ELF-1 (cell line): ENCODE measurements around the gene CYB5RL.
A peak's percentile ranks its signal among the peaks of the same experiment; 100 is the strongest.
"Not testable (repeated sequence)": the region's sequence is repeated elsewhere in the genome, so short reads cannot be mapped to it uniquely, and the experiment has no call there.

Source experiments
- DNase-seq: peaks from one replicate; pipeline ENCODE4 v3.0.0-alpha.2; 2016; ENCODE audit warnings: low read depth, low spot score

Gene CYB5RL

DNA sequence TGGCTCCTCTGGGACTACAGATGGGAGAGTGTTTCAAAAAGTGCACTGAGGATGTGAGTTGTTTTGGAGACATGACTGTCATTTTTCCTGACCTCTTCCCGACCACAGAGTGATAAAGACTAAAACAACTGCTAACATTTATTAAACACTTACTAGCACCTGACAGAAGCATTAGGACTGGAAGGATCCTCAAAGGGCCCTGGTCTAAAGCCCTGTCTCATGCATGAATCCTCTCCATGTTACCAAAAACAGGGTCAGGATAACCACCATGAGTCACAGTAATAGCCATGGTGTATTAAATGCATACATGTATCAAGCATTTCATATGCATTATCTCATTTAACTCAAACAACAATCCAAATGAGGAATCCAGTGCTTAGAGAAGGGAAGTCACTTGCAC lies 11.5 kb downstream of the CYB5RL start:
- DNase-seq: no peak

DNA sequence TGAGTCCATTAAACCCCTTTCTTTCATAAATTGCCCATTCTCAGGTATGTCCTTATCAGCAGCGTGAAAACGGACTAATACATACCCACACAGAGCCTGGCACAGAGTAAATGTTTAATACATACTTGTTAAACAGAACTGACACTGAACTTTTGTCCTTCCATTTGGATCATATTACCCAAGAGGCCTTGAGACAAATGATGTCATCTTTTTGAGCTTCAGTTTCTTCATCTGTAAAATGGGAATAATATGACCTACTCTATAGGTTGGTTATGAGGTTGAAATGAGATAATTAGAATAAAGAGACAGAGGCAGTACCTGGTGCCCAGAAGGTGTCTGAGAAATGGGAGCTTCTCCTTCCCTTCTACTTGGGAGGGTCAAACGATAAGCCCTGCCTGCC lies 13.8 kb downstream of the CYB5RL start:
- no peak for DNase-seq

DNA sequence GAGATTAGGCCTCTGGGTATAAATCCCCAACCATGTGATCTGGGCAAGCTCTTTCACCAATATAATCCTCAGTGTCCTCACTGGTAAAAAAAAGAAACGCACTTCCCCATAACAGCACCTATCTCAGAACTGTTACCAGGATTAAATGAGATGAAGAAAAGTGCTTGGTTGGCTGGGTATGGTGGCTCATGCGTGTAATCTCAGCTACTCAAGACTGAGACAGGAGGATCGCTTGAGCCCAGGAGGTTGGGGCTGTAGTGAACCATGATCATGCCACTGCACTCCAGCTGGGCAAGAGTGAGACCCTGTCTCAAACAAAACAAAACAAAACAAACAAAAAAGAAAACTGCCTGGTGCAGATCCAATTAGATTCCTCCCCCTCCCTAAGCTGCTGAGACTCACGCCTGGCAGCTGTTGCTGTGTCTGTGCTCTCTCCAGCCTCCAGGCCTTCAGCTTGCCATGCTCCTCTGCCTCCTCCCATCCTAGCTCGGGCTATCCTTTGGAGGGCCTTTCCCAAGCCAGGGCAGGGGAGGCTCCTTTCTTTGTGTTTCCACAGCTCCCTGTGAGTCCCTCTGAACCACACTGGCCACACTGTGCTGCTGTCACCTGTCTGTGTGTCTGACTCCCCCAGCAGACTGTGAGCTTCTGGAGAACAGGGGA lies 19.0 kb downstream of the CYB5RL start:
- DNase-seq: no peak

DNA sequence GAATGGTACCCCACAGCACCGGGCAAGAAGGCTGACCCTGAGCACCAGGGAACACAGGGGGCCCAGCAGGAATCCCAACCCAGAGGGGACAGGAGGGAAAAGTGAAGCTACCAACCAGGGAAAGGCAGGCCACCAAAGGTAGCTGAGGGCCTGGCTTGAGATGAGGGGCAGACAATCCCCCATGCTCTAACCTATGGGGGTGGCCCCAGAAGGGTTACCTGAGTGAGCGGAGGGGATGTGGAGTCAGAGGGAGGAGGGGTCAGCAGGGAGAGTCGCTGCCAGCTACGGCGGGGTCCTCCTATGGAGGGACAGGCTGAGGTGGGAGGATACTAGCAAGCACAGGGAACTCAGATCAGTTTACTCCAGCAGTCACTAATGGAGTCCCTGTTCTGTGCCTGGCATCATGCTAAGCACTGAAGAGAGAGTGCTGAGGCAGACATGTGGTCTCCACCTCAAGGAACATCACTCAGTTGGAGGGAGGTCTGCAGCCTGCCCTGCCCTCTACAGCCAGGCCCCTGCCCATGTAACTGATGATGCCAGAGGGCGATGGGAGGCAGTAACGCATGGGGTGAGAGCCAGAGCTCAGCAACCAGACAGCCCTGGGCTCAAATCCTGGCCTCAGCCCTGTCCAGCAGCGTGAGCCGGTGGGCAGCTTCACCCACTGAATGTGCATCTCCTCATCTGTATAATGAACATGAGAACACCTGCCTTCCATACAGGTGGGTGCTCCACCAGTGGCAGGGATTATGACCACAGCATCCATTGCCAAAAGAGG lies 21.3 kb downstream of the CYB5RL start:
- DNase-seq: no peak

DNA sequence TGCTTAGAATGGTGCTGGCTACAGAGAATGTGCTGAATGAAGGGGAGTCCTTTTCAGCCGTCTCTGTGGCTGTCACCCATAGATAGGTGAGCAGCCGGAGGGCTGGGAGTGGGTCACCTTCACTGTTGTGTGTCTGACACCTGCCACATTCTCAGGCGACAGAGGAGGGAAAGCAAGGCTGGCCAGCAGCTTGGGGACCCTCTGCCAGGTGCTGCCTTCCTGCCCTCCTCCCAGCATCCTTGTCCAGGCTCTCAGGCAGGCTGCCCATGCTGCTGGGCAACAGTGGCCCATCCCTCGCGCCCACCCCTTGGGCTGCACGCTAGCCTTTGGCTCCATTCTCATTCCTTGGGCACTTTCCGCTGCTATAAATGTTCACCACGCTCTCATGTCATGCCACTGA lies 22.1 kb downstream of the CYB5RL start:
- DNase-seq: no peak

DNA sequence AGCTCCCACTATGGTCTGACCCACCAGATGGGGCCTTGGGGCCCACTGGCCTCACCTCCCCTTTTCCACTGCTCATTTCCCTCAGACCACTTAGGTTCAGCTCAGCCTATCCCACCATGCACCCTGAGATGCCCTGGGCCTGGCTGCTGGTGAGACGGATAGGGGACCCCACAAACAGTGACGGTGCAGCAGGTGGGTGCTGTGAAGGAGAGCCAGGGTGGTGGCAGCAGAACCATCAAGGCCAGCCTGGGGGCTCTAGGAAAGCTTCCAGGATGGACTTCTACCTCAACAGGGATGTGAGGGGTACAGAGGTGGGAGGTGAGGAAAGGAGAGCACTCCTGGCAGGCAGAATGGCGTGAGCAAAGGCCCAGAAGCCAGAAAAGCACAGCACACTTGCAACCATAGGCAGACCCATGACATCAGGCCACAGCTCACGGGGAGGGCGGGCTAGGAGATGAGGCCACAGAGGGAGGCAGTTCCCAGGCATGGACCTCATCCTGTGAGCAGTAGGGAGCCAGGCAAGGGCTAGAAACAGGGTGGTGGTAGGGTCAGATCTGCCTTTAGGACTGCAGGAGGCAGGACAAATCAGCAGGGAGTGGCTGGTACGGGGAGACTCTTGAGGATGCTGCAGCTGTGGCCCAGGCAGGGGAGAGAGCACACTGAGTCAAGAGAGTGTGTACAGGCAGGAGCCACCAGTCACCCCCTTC lies 23.1 kb downstream of the CYB5RL start:
- DNase-seq: no peak

DNA sequence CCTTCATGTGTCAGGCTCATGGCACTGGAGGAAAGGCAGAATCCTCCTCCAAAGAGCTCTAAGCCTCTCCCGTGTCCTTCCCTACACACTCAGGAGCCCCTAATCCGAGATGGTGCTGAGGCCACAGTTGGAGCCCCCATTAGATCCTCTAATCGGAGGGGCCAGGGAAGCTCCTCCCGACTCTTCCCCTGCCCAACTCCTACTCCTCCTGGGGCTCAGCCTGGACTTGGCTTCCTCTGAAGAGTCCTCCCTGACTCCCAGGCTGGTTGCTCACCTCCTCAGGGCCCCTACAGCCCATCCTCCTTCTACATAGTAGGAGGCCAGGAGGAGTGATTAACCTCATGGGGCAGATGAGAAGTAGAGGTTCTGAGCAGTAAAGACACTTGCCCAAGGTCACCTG lies 25.7 kb downstream of the CYB5RL start:
- no peak for DNase-seq

DNA sequence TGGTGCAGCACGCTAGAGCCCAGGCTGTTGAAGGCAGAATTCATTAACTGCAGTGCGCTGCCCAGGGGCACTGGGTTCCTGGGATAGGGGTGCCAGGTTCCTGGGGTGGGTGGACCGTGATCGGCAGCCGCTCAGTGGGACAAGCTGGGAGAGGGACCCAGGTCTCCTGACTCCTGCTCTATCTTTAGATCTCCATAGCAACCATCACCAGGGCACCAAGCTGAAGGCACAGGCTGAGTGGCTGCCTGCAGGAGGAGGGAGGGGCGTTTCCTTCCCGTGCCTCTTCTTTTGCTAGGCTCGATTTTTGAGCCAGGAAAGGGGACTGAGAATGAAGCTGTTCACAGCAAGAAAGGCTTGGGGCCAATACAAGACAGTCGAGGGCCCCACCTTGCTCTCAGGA lies 26.1 kb downstream of the CYB5RL start:
- no peak for DNase-seq

DNA sequence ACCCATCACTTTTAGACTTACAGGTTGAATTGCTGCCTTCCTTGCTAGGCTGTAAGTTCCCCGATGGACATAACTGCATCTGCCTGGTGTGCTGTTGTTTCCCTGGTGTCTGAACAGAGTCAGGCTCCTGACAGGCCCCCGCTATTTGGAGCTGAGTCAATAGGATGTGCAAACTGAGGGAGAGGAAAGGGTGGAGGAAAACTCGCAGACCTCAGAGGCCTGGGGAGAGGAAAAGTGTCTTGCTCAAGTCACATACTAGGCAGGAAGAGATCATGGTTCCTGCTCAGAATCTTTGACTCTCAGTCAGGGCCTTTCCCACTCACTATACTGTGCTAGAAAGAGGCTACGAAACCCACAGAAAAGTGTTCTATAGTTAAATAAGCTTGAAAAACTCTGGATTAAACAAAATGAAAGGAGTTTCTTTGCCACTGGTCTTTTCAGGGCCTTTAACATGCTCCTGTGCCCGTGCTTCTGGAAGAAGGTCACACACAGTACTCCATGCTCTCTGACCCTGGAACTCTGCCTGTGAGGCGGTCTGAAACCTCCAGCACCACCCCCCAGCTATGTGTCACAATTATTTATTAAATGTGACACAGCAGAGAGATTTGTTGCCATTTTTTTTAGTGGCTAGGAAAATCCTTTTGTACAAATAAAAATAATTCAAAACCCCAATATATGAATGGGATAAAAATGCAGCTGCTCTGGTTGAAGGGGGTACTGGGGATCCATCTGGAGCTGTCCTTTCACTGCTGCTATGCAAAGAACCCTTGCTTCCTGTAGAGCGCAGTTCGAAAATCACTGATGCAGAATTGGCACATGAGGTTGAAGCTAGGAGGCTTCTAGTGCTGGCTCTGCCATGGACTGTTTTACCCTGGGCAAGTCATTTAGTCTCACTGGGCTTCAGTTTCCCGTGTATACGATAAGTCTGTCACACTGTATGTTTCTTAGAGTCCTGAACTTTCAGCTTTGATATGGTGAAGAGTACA lies 26.9 kb downstream of the CYB5RL start:
- no peak for DNase-seq

DNA sequence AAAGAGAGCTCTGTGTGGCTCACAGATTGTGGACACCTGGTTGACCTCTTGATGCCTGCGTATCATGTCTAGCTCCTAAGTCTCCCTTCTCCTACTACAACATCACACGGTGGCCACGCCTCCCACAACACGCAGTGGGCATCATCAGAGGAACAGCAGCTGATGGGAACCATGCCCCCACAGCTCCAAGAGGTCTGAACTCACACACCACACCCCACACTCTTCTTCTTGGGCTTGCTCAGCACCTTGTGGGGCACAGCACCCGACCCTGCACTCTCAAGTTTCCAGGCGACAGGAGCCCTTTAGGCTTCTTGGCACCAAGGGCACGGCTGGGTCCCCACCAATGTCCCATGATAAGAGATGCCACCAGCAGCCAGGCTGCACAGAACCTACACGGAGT lies 28.2 kb downstream of the CYB5RL start:
- no peak for DNase-seq

DNA sequence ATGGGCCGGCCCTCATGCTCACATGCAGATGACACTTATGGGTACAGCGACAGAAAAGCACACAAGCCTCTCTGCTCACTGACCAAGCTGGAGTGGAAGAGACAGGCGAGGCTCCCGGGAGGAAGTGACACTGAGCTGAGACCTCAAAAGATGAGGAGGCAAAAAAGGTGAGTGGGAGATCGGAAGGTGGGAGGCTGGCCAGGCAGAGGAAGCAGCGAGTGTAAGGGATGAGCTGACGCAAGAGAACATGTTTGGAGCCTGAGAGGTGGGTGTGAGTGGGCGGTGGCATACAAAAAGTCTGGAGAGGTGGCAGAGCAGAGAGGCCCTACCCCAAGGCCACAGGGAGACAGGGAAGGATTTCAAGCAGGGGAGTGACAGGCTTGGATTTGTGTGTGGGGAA lies 28.8 kb downstream of the CYB5RL start:
- DNase-seq: no peak

DNA sequence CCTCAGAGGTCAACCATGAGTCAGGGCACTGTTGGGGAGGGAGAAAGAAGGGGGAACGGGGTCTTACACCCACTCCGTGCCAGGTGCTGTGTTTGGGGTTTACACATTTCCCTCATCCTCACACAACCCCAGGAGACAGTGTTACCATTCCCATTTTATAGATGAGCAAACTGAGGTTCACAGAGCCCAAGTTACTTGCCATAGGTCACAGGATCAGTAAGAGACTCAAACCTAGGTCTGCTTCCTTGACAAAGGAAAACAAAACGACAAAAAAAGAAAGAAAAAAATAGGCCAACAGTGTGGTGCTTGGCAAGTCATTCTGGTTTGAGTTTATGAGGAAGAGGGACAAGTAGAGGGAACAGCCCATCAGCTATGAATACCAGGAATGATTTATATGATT lies 30.8 kb downstream of the CYB5RL start:
- no peak for DNase-seq

DNA sequence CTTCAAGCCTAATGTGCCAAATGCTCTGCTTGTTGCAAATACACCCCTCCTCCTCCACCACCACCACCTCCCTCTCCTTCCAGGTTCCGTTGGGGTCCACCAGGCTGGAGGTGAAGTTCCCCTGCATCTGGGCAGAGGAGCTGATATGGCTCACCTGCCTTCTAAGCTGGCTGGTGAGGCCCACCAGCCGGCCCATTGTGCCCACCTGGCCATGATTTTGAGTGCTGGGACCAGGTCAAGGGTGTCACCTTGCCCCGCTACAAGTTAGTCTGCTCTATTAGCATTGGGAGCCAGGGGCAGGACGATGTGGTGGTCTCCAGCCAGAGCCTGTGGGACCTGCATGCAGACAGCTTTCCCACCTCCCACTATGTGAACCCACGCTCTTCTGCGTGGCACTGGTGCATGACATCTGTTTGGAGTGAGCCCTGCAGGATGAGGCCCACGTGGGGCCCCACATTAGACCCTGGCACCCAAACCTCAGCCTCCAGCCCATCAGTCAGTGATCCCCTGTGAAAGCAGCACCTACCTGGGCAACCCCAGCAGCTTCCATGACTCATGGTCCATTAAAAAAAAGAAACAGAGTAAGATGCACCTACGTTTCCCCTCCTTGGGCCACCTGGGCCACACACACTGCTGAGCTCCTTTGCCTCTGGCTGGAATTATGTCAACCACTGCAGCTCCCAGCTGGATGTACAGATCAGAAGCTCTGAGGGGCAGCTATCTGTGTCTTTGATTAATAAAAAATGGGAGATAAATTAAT lies 31.4 kb downstream of the CYB5RL start:
- no peak for DNase-seq

DNA sequence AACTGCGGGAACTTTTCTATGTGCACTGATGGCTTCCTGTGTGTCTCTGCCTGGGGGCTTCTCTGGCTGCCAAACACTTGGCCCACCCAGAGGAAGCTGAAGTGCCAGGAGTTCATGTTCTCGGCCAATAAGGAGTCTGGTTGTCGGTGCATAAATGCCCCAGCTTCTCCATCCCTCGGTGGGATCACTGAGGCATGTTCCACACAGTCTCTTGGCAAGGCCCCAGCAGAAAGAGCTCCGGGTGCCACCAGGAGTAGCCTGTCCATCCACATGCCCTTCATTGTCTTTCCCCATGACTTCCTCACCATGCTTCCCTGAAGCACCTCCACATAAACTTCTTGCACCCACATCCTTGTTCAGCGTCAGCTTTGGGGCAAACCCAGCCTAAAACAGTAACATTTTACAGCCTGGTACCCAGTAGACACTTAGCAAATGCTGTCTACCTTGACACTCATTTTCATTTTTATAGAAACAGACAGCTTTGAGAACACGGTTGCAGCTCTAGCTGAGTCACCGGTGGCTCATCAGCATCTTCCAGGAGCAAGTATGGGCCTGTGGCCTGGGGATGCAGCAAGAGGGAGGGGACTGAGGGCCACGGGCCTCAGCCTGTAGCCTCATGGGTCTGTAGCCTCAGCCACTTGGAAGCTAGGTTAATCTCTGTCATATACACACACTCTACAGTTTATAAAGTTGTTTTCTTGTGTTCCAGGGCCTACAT lies 32.2 kb downstream of the CYB5RL start:
- no peak for DNase-seq

DNA sequence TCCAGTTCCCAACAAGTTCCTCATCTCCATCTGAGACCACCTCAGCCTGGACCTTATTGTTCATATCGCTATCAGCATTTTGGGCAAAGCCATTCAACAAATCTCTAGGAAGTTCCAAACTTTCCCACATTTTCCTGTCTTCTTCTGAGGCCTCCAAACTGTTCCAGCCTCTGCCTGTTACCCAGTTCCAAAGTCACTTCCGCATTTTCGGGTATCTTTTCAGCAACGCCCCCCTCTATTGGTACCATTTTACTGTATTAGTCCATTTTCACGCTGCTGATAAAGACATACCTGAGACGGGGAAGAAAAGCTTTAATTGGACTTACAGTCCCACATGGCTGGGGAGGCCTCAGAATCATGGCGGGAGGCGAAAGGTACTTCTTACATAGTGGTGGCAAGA lies 33.5 kb downstream of the CYB5RL start:
- not testable (repeated sequence) for DNase-seq

DNA sequence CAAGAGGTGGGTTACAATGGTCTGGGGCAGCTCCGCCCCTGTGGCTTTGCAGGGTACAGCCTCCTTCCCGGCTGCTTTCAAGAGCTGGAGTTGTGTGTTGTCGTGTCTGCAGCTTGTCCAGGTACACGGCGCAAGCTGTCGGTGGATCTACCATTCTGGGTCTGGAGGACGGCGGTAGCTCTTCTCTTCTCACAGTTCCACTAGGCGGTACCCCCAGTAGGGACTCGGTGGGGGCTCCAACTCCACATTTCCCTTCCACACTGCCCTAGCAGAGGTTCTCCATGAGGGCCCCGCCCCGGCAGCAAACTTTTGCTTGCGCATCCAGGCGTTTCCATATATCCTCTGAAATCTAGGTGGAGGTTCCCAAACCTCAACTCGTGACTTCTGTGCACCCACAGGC lies 34.7 kb downstream of the CYB5RL start:
- DNase-seq: no peak

DNA sequence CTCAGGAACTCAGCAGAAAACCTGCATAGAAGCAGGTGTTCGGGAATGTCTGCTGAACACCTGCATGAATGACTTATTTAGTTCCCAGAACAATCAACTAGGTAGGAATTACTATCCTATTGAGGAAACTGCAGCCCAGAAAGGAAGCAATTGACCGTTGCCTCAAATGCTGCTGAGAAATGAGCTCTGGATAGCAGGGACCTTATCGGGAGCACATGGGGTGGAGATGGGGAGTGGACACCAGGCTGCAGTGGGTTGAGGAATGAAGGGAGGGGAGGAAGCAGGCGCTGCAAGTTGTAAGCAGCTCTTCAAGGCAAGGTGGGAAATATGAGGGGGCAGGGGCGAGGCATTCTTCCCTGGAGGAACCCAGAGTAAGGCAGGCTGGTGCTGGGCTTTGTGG lies 36.3 kb downstream of the CYB5RL start:
- no peak for DNase-seq

DNA sequence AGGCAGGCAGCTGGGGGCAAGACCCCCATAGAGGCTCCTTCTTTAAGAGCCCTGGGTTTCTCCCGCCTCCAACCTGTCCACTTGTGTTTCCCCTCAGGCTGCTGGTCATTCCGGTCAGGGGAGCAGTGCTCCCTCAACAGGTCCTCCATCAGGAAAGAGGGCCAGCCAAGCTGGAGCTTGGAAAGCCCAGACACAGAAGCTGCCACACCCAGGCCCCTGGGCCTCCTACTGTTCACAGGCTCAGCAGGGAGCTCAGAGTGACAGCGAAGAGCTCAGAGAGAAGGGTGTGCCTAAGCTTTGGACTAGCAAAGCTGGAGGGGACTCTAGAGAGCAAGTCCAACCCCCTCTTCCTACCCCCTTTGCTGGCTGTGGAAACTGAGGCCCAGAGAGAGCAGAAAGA lies 36.8 kb downstream of the CYB5RL start:
- DNase-seq: peak; percentile 52

DNA sequence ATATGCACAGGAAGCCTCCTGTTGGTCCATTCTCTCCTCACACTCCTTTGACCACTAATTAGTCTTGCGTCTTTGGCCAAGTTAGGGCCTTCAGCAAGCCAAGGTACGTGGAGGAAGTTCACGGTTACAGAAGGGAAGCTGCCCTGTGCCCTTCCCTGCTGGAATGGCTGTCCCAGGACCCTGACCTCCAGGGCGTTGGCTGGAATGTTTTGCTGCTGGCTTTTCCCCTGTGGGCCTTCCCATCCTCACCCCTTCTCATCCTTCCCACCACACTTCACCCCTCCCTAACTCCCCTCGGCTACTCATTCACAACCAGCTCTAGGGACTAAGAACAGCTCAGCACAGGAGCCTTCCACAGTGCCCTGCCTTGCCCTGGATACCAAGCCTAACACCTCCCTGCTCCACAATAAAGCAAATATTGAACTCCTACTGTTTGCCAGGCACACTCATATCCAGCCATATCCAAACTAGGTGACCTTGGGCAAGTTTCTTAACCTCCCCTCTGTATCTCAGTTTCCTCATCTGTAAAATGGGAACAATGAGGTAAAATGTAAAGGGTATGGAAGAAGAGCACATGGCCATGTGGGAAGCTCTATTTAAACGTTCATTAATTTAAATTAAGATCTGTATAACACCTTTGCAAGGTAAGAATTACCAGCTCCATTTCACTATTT lies 38.2 kb downstream of the CYB5RL start:
- DNase-seq: no peak

DNA sequence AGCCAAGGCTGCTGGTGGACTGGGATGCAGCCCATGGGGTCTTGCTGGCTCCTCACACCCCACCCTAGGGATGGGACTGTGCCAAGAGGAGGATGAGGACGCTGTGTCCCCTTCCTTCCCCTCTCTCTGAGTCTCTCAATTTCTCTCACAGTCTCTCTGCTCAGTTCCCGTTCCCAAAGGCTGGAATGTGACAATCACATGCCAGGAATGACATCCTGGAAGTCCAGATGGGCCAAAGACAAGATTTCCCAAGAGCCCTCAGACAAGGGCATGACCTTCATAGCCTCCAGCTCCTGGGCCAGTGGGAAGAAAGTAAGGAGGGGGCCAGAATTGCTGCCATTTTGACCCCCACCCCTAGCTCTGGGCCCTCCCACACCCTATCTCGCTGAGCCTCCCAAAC lies 39.5 kb downstream of the CYB5RL start:
- DNase-seq: no peak
